ENCODE data around the gene FNBP1.

GRCh38 chr9:129908906-129909305 is 134.1 kb downstream of the FNBP1 start:
- TF ChIP-seq, protein P1, sequence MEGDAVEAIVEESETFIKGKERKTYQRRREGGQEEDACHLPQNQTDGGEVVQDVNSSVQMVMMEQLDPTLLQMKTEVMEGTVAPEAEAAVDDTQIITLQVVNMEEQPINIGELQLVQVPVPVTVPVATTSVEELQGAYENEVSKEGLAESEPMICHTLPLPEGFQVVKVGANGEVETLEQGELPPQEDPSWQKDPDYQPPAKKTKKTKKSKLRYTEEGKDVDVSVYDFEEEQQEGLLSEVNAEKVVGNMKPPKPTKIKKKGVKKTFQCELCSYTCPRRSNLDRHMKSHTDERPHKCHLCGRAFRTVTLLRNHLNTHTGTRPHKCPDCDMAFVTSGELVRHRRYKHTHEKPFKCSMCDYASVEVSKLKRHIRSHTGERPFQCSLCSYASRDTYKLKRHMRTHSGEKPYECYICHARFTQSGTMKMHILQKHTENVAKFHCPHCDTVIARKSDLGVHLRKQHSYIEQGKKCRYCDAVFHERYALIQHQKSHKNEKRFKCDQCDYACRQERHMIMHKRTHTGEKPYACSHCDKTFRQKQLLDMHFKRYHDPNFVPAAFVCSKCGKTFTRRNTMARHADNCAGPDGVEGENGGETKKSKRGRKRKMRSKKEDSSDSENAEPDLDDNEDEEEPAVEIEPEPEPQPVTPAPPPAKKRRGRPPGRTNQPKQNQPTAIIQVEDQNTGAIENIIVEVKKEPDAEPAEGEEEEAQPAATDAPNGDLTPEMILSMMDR (IDR thresholded peaks at IDR 0.05): no peak
- TF ChIP-seq POLR2A (IDR thresholded peaks at IDR 0.05): no peak

All from sigmoid colon (tissue), 3 donors.